GM10266 (cell line): Measurements from ENCODE around the gene MAP2K6.

ENCODE experiments used
- DNase-seq: peaks from one replicate; pipeline ENCODE4 v3.0.0; 2012; ENCODE audit errors: extremely low spot score
- CTCF ChIP-seq: IDR thresholded peaks from 2 replicates; pipeline ENCODE4 v1.5.1; 2012; ENCODE audit warnings: mild to moderate bottlenecking, low read depth; ENCODE audit not compliant: control insufficient read depth, insufficient read depth; ENCODE audit errors: missing control alignments

The MAP2K6 gene

GRCh38 chr17:69454051-69454450 lies 39.6 kb downstream of the MAP2K6 start:
- no peak for DNase-seq
- no peak for TF ChIP-seq CTCF

DNA sequence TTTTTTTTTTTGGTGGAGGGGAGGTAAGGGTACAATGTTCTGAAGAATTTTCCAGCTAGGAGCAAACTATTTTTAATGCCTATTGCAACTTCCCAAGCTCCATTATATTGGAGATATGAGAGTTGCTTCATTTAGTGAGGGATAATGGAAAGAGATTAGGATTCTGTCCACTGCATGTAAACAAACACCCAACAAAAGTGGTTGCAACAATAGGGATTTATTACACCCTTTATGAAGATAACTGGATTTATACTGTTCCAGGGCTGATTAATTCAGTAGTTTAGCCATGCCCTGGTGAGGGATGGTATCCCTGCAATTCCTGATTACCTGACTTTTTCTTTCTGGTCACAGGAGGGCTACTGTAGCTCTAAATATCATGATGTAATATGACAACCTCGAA lies 40.5 kb downstream of the MAP2K6 start:
- DNase-seq, result no peak
- TF ChIP-seq CTCF, result no peak

- no peak for DNase-seq
- no peak for TF ChIP-seq CTCF
Measured at GRCh38 chr17:69457603-69458002, 43.1 kb downstream of the MAP2K6 start.

DNA sequence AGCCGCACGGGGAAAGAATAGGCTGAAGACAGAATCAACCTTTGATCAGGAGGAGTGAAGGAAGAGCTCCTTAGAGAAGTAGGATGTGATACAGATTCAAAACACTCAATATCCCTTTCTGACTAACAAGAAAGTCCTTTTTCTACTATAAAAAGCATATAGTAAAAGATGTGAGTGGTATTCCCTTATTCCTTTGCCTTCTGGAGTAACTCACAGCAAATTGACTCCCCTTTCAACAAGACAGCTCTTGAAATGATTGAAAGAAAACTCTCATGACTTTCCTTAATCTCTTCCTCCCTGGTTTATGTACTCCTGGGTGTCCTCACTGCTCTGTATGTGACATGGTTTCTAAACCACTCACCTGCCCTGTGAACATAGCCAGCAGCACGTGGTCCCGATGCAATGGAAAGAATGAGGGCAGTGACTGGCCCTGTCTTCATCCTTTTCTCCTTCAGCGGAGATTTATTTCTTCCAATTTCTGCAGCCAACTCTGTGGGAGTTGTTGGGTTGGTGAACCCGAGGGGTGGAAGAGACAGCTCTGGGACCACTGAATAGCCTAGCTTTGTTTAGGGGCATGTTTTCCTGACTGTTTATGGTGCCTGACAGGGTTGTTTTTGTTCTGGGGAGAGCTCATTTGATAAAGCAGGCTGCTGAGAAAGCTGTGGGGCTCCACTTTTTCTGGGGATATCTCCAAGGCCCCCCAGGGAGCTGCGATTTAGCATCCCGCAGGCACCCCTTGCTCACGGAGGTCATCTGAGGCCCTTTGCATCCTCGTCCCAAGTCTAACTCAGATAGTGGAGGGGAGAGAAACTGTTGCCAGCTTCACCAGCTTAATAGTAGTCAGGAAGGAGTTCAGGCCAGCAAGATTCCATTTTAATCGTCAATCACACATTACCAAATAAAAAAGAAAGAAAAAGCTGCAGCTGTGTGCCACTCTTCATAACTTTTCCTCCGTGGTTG lies 46.7 kb downstream of the MAP2K6 start:
- DNase-seq, result no peak
- TF ChIP-seq CTCF, result no peak

GRCh38 chr17:69461951-69462369 lies 47.5 kb downstream of the MAP2K6 start:
- no peak for DNase-seq
- no peak for TF ChIP-seq CTCF

DNA sequence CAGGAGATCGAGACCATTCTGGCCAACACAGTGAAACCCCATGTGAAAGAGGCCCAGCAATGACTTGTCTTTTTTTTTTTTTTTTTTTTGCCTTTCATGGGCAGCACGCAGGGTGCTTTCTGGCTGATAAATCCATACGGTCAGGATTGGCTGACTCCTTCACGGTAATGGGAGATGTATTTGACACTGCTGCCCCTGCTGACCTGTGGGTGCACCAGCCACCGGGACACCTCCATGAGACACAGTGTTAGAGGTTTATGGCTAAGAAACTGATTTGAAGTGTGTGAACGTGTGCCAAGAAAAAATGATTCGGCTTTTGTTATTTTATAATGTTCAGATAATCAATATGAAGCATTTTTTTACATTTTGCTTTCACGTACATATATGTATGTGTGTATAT lies 48.4 kb downstream of the MAP2K6 start:
- no peak for DNase-seq
- TF ChIP-seq CTCF, result no peak

DNA sequence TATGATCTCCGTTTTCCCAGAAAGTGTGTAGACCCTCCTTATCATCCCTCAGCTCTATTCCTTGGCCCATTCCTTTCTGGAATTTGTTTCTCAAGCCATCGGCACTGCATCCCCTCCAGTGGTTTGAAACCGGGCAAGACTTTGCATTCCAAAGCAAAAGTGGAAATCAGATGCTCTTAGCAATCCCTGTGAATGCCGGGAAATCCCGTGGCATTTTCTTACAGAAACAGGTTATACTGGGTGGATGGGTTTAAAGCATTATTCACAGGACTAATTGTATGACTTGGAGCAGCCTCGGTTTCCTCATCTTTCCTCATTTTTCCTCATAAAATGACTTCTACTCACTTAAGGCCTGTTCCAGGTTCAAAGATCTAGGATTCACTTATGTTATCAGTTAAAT lies 52.0 kb downstream of the MAP2K6 start:
- DNase-seq, result no peak
- no peak for TF ChIP-seq CTCF
